CD4-positive, alpha-beta memory T cell (primary cell): ENCODE data around the gene ELMO3. TPM values are rescaled to one million over a fixed set of nuclear protein-coding genes. Genes with fewer than 3 reads are reported as not detected.

Experiments used
- CTCF ChIA-PET: fragments of 350-600 bp; sonication (Branson Sonifier 250); formaldehyde crosslinking; loops from one replicate; lab custom pipeline; 2021; ENCODE audit warnings: inconsistent platforms; ENCODE audit not compliant: partially characterized antibody; lab: Charles Lee
- POLR2A ChIA-PET: fragments of 350-600 bp; sonication (Branson Sonifier 250); formaldehyde crosslinking; loops from one replicate; lab custom pipeline; 2021; ENCODE audit not compliant: partially characterized antibody; lab: Charles Lee
- DNase-seq, 5 donors: peaks; one replicate each; pipeline versions ENCODE4 v3.0.0 to v3.0.0-alpha.2; 2020 to 2022; ENCODE audit warnings: mixed read lengths in 1 of 5
- H3K27ac ChIP-seq: one replicate; pipeline ENCODE4 v1.7.0; 2013; ENCODE audit warnings: low read depth, low read length
- H3K27me3 ChIP-seq: 2 replicates; pipeline ENCODE4 v1.7.0; 2013; ENCODE audit warnings: mild to moderate bottlenecking, low read length, moderate library complexity; ENCODE audit not compliant: insufficient read depth
- H3K36me3 ChIP-seq: 2 replicates; pipeline ENCODE4 v1.7.0; 2013; ENCODE audit warnings: mild to moderate bottlenecking, low read length, moderate library complexity; ENCODE audit not compliant: insufficient read depth
- H3K4me1 ChIP-seq: 2 replicates; pipeline ENCODE4 v1.7.0; 2013; ENCODE audit warnings: mild to moderate bottlenecking, low read length, moderate library complexity; ENCODE audit not compliant: insufficient read depth
- H3K4me3 ChIP-seq, 2 donors: one replicate each; pipeline ENCODE4 v1.7.0; 2013; ENCODE audit warnings: low read length in 2 of 2, mild to moderate bottlenecking in 1 of 2
- H3K9me3 ChIP-seq, 2 donors: one replicate each; pipeline ENCODE4 v1.7.0; 2013; ENCODE audit warnings: low read length in 2 of 2, control low read depth in 1 of 2; ENCODE audit not compliant: control insufficient read depth in 1 of 2
- H3K27ac Mint-ChIP-seq, 7 donors: one replicate each; pipeline ENCODE4 v1.8.0; 2020 to 2021; ENCODE audit warnings: mixed read lengths in 7 of 7, mild to moderate bottlenecking in 6 of 7, inconsistent platforms in 3 of 7, moderate library complexity in 3 of 7
- H3K27me3 Mint-ChIP-seq, 2 donors: one replicate each; pipeline ENCODE4 v1.8.0; 2020 to 2021; ENCODE audit warnings: mixed read lengths in 2 of 2
- H3K36me3 Mint-ChIP-seq, 2 donors: one replicate each; pipeline ENCODE4 v1.8.0; 2020 to 2021; ENCODE audit warnings: mixed read lengths in 2 of 2, inconsistent platforms in 1 of 2, mild to moderate bottlenecking in 1 of 2
- H3K4me1 Mint-ChIP-seq, 4 donors: one replicate each; pipeline ENCODE4 v1.8.0; 2020 to 2021; ENCODE audit warnings: mixed read lengths in 4 of 4, mild to moderate bottlenecking in 1 of 4
- H3K4me3 Mint-ChIP-seq, 8 donors: one replicate each; pipeline ENCODE4 v1.8.0; 2020 to 2021; ENCODE audit warnings: mixed read lengths in 8 of 8, mild to moderate bottlenecking in 7 of 8, moderate library complexity in 6 of 8, inconsistent platforms in 3 of 8
- H3K9me3 Mint-ChIP-seq, 8 donors: one replicate each; pipeline ENCODE4 v1.8.0; 2020 to 2021; ENCODE audit warnings: mixed read lengths in 8 of 8, mild to moderate bottlenecking in 5 of 8, inconsistent platforms in 3 of 8, moderate library complexity in 1 of 8
- intact Hi-C: fragments of 100-400 bp; cut with micrococcal nuclease; formaldehyde crosslinking; loops from one replicate; pipeline ENCODE4 v1.15.1; 2023
- polyA plus RNA-seq, 2 donors: library from polyadenylated mRNA; unstranded; fragments of 300-500 nt; fragmentation: Illumina TruSeq; gene quantifications; one replicate each; pipeline ENCODE4 v1.2.3, GENCODE V29; 2021
- total RNA-seq, 2 experiments: library from RNA; stranded (reverse); gene quantifications; one replicate each; pipeline ENCODE4 v1.2.3, GENCODE V29; 2021

ELMO3 gene
- total and polyA plus RNA-seq, 4 experiments from 2014 or later: 10.1 to 10.6 TPM; not detected in 2

- Histone ChIP-seq H3K9me3 (no peaks in the 10 kb centered on the region), H3K4me3 (no peak overlapping the region), H3K27ac (no peak overlapping the region), H3K27me3 (no peaks in the 10 kb centered on the region), H3K36me3 (no peaks in the 10 kb centered on the region), H3K4me1 (peaks cover 38% of the 10 kb centered on the region)
- H3K27ac Mint-ChIP-seq: no peak overlapping the region
- peaks cover 0 to 2% of the 10 kb centered on the region in 2 donors for H3K27me3 Mint-ChIP-seq
- no peak overlapping the region for H3K4me3 Mint-ChIP-seq
- peaks cover 16 to 32% (median 21%) of the 10 kb centered on the region in 4 donors for H3K4me1 Mint-ChIP-seq
- ChIA-PET CTCF (interaction anchor here (0.7 to 6.5 kb wide), 9 partner anchors 7 to 165 kb away, joined by 3 to 58 read pairs (median 5); partner anchors contain the start of genes E2F4, FBXL8 and TRADD), POLR2A (interaction anchor here (1.3 to 5.3 kb wide), 7 partner anchors 7 to 153 kb away, joined by 3 to 117 read pairs (median 4); partner anchors contain the start of genes CBFB, FBXL8, NOL3 and PLEKHG4)
- intact Hi-C loops: loop anchor here (2.0 kb wide), 2 partner anchors 65 to 73 kb away; partner anchors contain the start of genes FHOD1 and PHAF1
- no peak for DNase-seq
- H3K36me3 Mint-ChIP-seq: peaks cover 0 to 3% of the 10 kb centered on the region in 2 donors
- no peaks in the 10 kb centered on the region for H3K9me3 Mint-ChIP-seq
These were observed 16.6 kb upstream of the ELMO3 start for GRCh38 chr16:67182288-67182687.

- CTCF ChIA-PET: interaction anchor here (1.0 to 6.5 kb wide), 8 partner anchors 8 to 166 kb away, joined by 3 to 58 read pairs (median 8); partner anchors contain the start of genes E2F4, FBXL8 and TRADD
- Histone ChIP-seq H3K27ac (peak overlapping the region; percentile 91), H3K36me3 (no peaks in the 10 kb centered on the region), H3K27me3 (no peaks in the 10 kb centered on the region), H3K9me3 (no peaks in the 10 kb centered on the region), H3K4me1 (peaks cover 30% of the 10 kb centered on the region), H3K4me3 (peak overlapping the region; percentile 65 to 85)
- no peaks in the 10 kb centered on the region for H3K9me3 Mint-ChIP-seq
- intact Hi-C loops: loop anchor here (1.0 to 2.0 kb wide), 4 partner anchors 24 to 298 kb away; partner anchors contain the start of genes ATP6V0D1, FBXL8, FHOD1 and PHAF1
- peaks cover 0 to 3% of the 10 kb centered on the region in 2 donors for H3K36me3 Mint-ChIP-seq
- H3K4me3 Mint-ChIP-seq: no peak overlapping the region
- H3K4me1 Mint-ChIP-seq: peaks cover 11 to 22% (median 14%) of the 10 kb centered on the region in 4 donors
- no peak for DNase-seq
- H3K27me3 Mint-ChIP-seq: peaks cover 0 to 2% of the 10 kb centered on the region in 2 donors
- H3K27ac Mint-ChIP-seq: no peak overlapping the region
- POLR2A ChIA-PET: interaction anchor here (0.8 to 5.3 kb wide), 8 partner anchors 8 to 154 kb away, joined by 3 to 117 read pairs (median 4); partner anchors contain the start of genes CBFB, FBXL8, FHOD1 and PLEKHG4
These were observed 15.7 kb upstream of the ELMO3 start for GRCh38 chr16:67183284-67183626.

- POLR2A ChIA-PET: interaction anchor here (0.8 to 5.3 kb wide), 11 partner anchors 8 to 206 kb away, joined by 3 to 117 read pairs (median 5); partner anchors contain the start of genes CBFB, FBXL8, FHOD1 and TMEM208
- CTCF ChIA-PET: interaction anchor here (1.3 to 6.5 kb wide), 13 partner anchors 9 to 211 kb away, joined by 3 to 58 read pairs (median 9); partner anchors contain the start of genes B3GNT9, FBXL8 and TRADD
- H3K4me1 ChIP-seq: peaks cover 25% of the 10 kb centered on the region
- Mint-ChIP-seq H3K9me3 (no peaks in the 10 kb centered on the region), H3K4me3 (peak within 1 kb of the TSS; percentile 54 to 96 (median 68)), H3K27me3 (peaks cover 0 to 2% of the 10 kb centered on the region in 2 donors), H3K36me3 (peaks cover 0 to 3% of the 10 kb centered on the region in 2 donors), H3K4me1 (peaks cover 8 to 16% (median 10%) of the 10 kb centered on the region in 4 donors), H3K27ac (peak within 1 kb of the TSS in 6 of 7 donors; percentile 15 to 98 (median 66))
- DNase-seq: peak; percentile 95 to 98 (median 97)
- H3K36me3 ChIP-seq: no peaks in the 10 kb centered on the region
- peak within 1 kb of the TSS; percentile 65 to 85 for H3K4me3 ChIP-seq
- no peaks in the 10 kb centered on the region for H3K27me3 ChIP-seq
- H3K9me3 ChIP-seq: no peaks in the 10 kb centered on the region
- peak within 1 kb of the TSS; percentile 91 for H3K27ac ChIP-seq
- intact Hi-C loops: loop anchor here (1.0 to 2.0 kb wide), 6 partner anchors 25 to 297 kb away; partner anchors contain the start of genes ATP6V0D1, FBXL8, FHOD1 and PHAF1
These were observed 15.1 kb upstream of the ELMO3 start, which contains the start of gene MATCAP1 for GRCh38 chr16:67183627-67184452. TSS of gene MATCAP1 (minus strand) at chr16:67183963. CDS start at chr16:67180610, 3,353 bp downstream.

- Histone ChIP-seq H3K27me3 (no peaks in the 10 kb centered on the region), H3K27ac (peak overlapping the region; percentile 91), H3K9me3 (no peaks in the 10 kb centered on the region), H3K36me3 (no peaks in the 10 kb centered on the region), H3K4me3 (peak overlapping the region; percentile 65 to 85), H3K4me1 (peaks cover 23% of the 10 kb centered on the region)
- POLR2A ChIA-PET: interaction anchor here (0.7 to 5.3 kb wide), 19 partner anchors 9 to 230 kb away, joined by 3 to 117 read pairs (median 5); partner anchors contain the start of genes B3GNT9, CBFB, FBXL8 and NOL3
- CTCF ChIA-PET: interaction anchor here (0.7 to 6.5 kb wide), 33 partner anchors 9 to 238 kb away, joined by 3 to 58 read pairs (median 5); partner anchors contain the start of genes B3GNT9, CBFB, FBXL8 and TRADD
- DNase-seq: no peak
- Mint-ChIP-seq H3K4me3 (peak overlapping the region; percentile 54 to 96 (median 68)), H3K9me3 (no peaks in the 10 kb centered on the region), H3K27ac (peak overlapping the region in 5 of 7 donors; percentile 15 to 98 (median 57)), H3K27me3 (peaks cover 0 to 2% of the 10 kb centered on the region in 2 donors), H3K36me3 (peaks cover 0 to 3% of the 10 kb centered on the region in 2 donors), H3K4me1 (peaks cover 8 to 15% (median 10%) of the 10 kb centered on the region in 4 donors)
- intact Hi-C loops: loop anchor here (1.0 to 2.0 kb wide), 2 partner anchors 42 to 166 kb away; partner anchors contain the start of gene TMEM208
These were observed 14.4 kb upstream of the ELMO3 start for GRCh38 chr16:67184453-67184994.

GRCh38 chr16:67184995-67185650, 13.8 kb upstream of the ELMO3 start:
- Histone ChIP-seq H3K4me1 (peaks cover 23% of the 10 kb centered on the region), H3K4me3 (peak overlapping the region in 1 of 2 donors; percentile 85), H3K27me3 (no peaks in the 10 kb centered on the region), H3K36me3 (no peaks in the 10 kb centered on the region), H3K27ac (no peak overlapping the region), H3K9me3 (no peaks in the 10 kb centered on the region)
- H3K36me3 Mint-ChIP-seq: peaks cover 0 to 3% of the 10 kb centered on the region in 2 donors
- peaks cover 8 to 15% (median 10%) of the 10 kb centered on the region in 4 donors for H3K4me1 Mint-ChIP-seq
- ChIA-PET POLR2A (interaction anchor here (0.5 to 5.3 kb wide), 20 partner anchors 10 to 231 kb away, joined by 3 to 117 read pairs (median 5); partner anchors contain the start of genes B3GNT9, CBFB, FBXL8 and FHOD1), CTCF (interaction anchor here (0.7 to 6.5 kb wide), 35 partner anchors 9 to 238 kb away, joined by 3 to 58 read pairs (median 5); partner anchors contain the start of genes B3GNT9, CBFB, FBXL8 and TRADD)
- H3K27me3 Mint-ChIP-seq: peaks cover 0 to 2% of the 10 kb centered on the region in 2 donors
- intact Hi-C loops: loop anchor here (1.0 to 2.0 kb wide), 5 partner anchors 30 to 231 kb away; partner anchors contain the start of gene TMEM208
- H3K9me3 Mint-ChIP-seq: no peaks in the 10 kb centered on the region
- peak; percentile 72 to 82 (median 78) for DNase-seq
- peak overlapping the region; percentile 64 to 98 (median 85) for H3K27ac Mint-ChIP-seq
- H3K4me3 Mint-ChIP-seq: peak overlapping the region; percentile 79 to 96 (median 84)
